Heart right ventricle (tissue), 16 donors: ENCODE results near the gene SDHAF2. TPM values are rescaled to one million over a fixed set of nuclear protein-coding genes. Genes with fewer than 3 reads are reported as not detected.

Experiments used
- ATAC-seq, 8 donors: fragments of 200-7000 bp; cut with Tn5 transposase; one replicate each; pipeline ENCODE4 v1.9.1; 2020; ENCODE audit warnings: mild to moderate bottlenecking in 8 of 8, moderate library complexity in 8 of 8, moderate number of reproducible peaks in 1 of 8
- DNase-seq, 2 donors: peaks; one replicate each; pipeline ENCODE4 v3.0.0-alpha.2; 2020
- H3K27ac ChIP-seq, 10 donors: fragments of 200-600 bp; sonication (generic) in 2 of 10; one replicate each; pipeline versions ENCODE4 v1.5.0 to v1.8.0; 2020 to 2022; ENCODE audit warnings: mild to moderate bottlenecking in 3 of 10
- H3K27me3 ChIP-seq, 7 donors: fragments of 200-600 bp; one replicate each; pipeline ENCODE4 v1.8.0; 2021 to 2022; ENCODE audit warnings: mild to moderate bottlenecking in 2 of 7
- H3K36me3 ChIP-seq, 9 donors: fragments of 200-600 bp; sonication (generic) in 1 of 9; one replicate each; pipeline versions ENCODE4 v1.5.0 to v1.8.0; 2020 to 2022; ENCODE audit warnings: mild to moderate bottlenecking in 2 of 9
- H3K4me1 ChIP-seq, 9 donors: fragments of 200-600 bp; sonication (generic) in 1 of 9; one replicate each; pipeline versions ENCODE4 v1.5.0 to v1.8.0; 2020 to 2022; ENCODE audit warnings: mild to moderate bottlenecking in 4 of 9
- H3K4me3 ChIP-seq, 10 donors: fragments of 200-600 bp; sonication (generic) in 2 of 10; one replicate each; pipeline versions ENCODE4 v1.5.0 to v1.8.0; 2020 to 2022; ENCODE audit warnings: mild to moderate bottlenecking in 7 of 10, moderate library complexity in 2 of 10
- H3K9me3 ChIP-seq, 11 donors: fragments of 200-600 bp in 10 of 11; sonication (generic) in 2 of 11; one replicate each; pipeline versions ENCODE4 v1.5.0 to v1.8.0; 2013 to 2022; ENCODE audit warnings: mild to moderate bottlenecking in 2 of 11, control low read depth in 1 of 11, moderate library complexity in 1 of 11
- CTCF ChIP-seq, 9 donors: fragments of 200-600 bp; sonication (generic) in 2 of 9; IDR thresholded peaks; one replicate each; pipeline versions ENCODE4 v1.5.0 to v1.8.0; 2021 to 2022; ENCODE audit warnings: antibody characterized with exemption in 9 of 9, mild to moderate bottlenecking in 5 of 9, moderate library complexity in 1 of 9
- WGBS, 2 donors: extraction: QIAGEN DNeasy Blood & Tissue Kit; methylation state at CpG; one replicate each; pipeline ENCODE4 v1.1.7; 2013; ENCODE audit warnings: inconsistent platforms in 1 of 2; 5-methylcytosine and 5-hydroxymethylcytosine counted together
- intact Hi-C, 10 donors: fragments of 100-400 bp; cut with DNase I; formaldehyde crosslinking; loops; one replicate each; pipeline versions ENCODE4 v1.11.1 to v1.14.2; 2022
- polyA plus RNA-seq, 2 donors: library from polyadenylated mRNA; stranded (reverse); fragments of 200-250 nt; gene quantifications; one replicate each; pipeline ENCODE4 v1.2.3, GENCODE V29; 2013
- total RNA-seq, 10 donors: library from RNA; stranded (reverse); fragmentation: NEBNext Ultra II Directional in 3 of 10; extraction: Animal tissue kit (Norgen Biotek cat#: 25700) in 3 of 10; gene quantifications; one replicate each; pipeline versions ENCODE4 v1.2.1 to v1.2.4, GENCODE V29; 2021 to 2023
- donor health status: Arrhythmogenic right ventricular cardiomyopathy.
- donor health status: ischemic (EF 13 %, LVEDD 7.1; RV severe dilation, severe dysfunction).
- donor health status: healthy with polysubstance abuse.
- donor health status: DM: no; HTN: yes; CAD: no.
- donor health status: DM: no; HTN: no; CAD: no.
- donor health status: ischemic (EF 25% LVEDD 6.9; RV normal size, moderate dysfunction).
- donor health status: ischemic (EF 25% LVEDD 5.7; RV mildly dilated, moderate dysfunction).
- donor health status: healthy.
- donor health status: DM: yes; HTN: yes; CAD: no.
- donor health status: Ischemic cardiomyopathy.
- donor health status: ischemic (EF 35%, LVEDD 5.7; RV mildly dilated, moderate dysfunction).
- donor health status: nonischemic (EF 11% LVEDD 7.7; RV severe dilation, severe dysfunction).
- donor health status: DM: yes; HTN: yes; CAD: no.
- donor health status: PGD.
- donor health status: ischemic (EF 29% LVEDD 5.4; RV normal size, mild dysfunction).
- donor health status: nonischemic (EF 23%, LVEDD 6.1; RV moderate dilation, normal function).

The SDHAF2 gene
- total and polyA plus RNA-seq, 12 donors = 24.4 to 56.1 (median 33.9) TPM

GRCh38 chr11:61489833-61490721, 60.2 kb downstream of the SDHAF2 start:
- WGBS, 2 donors = 55 to 57% methylated on average over 13 of the region's 13 CpGs
- ATAC-seq = peak in 7 of 8 donors; percentile 21 to 74 (median 52)
- no peaks in the 10 kb centered on the region for H3K27me3 ChIP-seq
- H3K9me3 ChIP-seq = peaks cover 0 to 4% (median 0%) of the 10 kb centered on the region in 11 donors
- H3K4me1 ChIP-seq = peaks cover 12 to 42% (median 20%) of the 10 kb centered on the region in 9 donors
- intact Hi-C loops = loop anchor here in 1 of 10 donors (10.0 kb wide), 1 partner anchor 85 kb away; no protein-coding TSS in a partner anchor
- no peaks in the 10 kb centered on the region for H3K36me3 ChIP-seq
- H3K27ac ChIP-seq = peak overlapping the region in 9 of 10 donors; percentile 26 to 80 (median 61)
- H3K4me3 ChIP-seq = peak overlapping the region in 2 of 10 donors; percentile 6 to 22
- peak in 1 of 2 donors; percentile 46 for DNase-seq
- no peak for TF ChIP-seq CTCF (IDR thresholded peaks at IDR 0.05)

- no peaks in the 10 kb centered on the region for H3K36me3 ChIP-seq
- 82 to 87% methylated on average over 12 of the region's 12 CpGs for WGBS, 2 donors
- intact Hi-C loops = no loop called here
Observed at GRCh38 chr11:61491736-61492395, 61.9 kb downstream of the SDHAF2 start.

GRCh38 chr11:61494381-61494961, 64.5 kb downstream of the SDHAF2 start:
- H3K27ac ChIP-seq = peak overlapping the region in 8 of 10 donors; percentile 34 to 75 (median 65)
- 36 to 40% methylated on average over 9 of the region's 9 CpGs for WGBS, 2 donors
- H3K9me3 ChIP-seq = no peaks in the 10 kb centered on the region
- ATAC-seq (peak; percentile 48 to 75 (median 58)), DNase-seq (peak in 1 of 2 donors; percentile 69)
- H3K4me1 ChIP-seq = peaks cover 11 to 42% (median 25%) of the 10 kb centered on the region in 9 donors
- intact Hi-C loops = no loop called here
- H3K36me3 ChIP-seq = no peaks in the 10 kb centered on the region
- H3K4me3 ChIP-seq = no peak overlapping the region
- TF ChIP-seq CTCF (IDR thresholded peaks at IDR 0.05) = no peak
- H3K27me3 ChIP-seq = no peaks in the 10 kb centered on the region

More at GRCh38 chr11:61491736-61492395, 61.9 kb downstream of the SDHAF2 start:
- H3K4me3 ChIP-seq = no peak overlapping the region
- H3K27me3 ChIP-seq = no peaks in the 10 kb centered on the region
- no peak for TF ChIP-seq CTCF (IDR thresholded peaks at IDR 0.05)
- DNase-seq (no peak), ATAC-seq (no peak)
- H3K27ac ChIP-seq = no peak overlapping the region
- H3K9me3 ChIP-seq = peaks cover 0 to 4% (median 0%) of the 10 kb centered on the region in 11 donors
- peaks cover 12 to 55% (median 29%) of the 10 kb centered on the region in 9 donors for H3K4me1 ChIP-seq
